ENCODE measurements around the gene RBM20.
A peak's percentile ranks its signal among the peaks of the same experiment; 100 is the strongest.
"Not testable (repeated sequence)": the region's sequence is repeated elsewhere in the genome, so short reads cannot be mapped to it uniquely, and the experiment has no call there.

The RBM20 gene

DNA sequence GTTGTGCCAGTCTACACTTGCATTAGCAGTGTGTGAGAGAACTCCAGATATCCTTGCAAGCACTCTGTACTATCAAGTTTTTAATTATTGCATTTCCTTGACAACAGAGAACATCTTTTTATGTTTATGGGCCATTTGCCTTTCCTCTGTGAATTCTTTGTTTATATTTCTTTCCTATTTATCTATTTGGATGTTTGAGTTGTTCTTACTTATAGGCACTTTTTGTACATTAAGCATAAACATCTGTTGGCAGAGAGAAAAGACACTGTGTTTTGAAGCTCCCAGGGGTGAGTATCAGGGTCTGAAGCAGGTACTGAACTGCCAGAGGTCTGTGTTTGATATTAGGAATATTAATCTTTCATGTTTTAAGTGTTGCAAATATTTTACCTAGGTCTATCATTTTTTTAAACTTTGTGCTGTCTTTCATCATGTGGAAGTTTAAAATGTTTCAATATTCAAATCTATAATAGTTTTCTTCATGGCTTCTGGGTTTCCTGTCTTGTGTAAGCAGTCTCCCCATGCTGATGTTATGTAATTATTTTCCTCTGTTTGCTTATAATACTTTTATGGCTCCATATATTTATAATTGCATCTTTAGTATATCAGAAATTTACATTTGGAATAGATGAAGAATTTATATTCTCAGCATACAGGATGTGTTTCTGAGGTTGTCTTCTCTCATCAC, 209.9 kb downstream of the RBM20 start:
- DNase-seq (ENCODE audit: low read depth in 2 of 2): no peak

DNA sequence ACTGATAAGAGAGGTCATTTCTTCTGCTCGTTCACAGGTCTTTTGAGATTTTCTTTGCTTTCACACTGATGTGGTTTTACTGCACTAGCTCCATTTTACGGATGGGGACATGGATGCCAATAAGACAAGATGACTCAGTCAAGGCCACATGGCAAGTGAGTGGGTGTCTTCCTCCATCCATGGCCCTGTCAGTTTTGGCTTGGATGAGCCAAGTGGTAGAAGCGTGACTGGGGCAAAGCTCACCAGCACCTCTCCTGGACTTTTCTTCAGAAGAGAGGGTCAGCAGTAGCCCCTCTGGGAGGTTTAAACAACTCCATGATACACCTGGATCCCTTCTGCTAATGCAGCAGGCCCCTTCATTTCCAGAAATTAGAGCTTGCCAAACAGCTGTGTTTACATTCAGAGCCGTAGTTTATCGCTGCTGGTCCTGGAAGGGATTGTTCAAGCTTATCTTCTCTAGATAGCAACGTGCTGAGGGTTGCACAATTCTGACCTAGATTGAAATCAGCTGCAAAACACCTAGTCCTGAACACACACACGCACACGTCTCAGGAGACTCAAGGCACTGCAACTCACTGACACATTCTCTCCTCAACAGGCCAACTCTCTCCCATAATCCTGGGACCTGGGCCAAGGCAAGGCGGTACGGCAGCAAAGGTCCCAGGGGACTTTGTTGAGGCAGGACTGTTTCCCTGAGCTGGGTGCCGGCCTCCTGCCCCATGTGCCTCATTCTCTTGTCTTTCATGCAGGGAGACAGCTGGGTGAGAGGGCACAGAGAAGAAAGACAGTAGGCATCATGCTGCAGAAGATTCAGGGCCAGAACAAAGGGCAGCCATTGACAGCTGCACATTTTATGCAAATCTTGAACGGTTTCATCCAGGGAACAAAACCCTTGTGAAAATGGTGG, 213.4 kb downstream of the RBM20 start:
- DNase-seq (ENCODE audit: low read depth in 2 of 2): no peak

DNA sequence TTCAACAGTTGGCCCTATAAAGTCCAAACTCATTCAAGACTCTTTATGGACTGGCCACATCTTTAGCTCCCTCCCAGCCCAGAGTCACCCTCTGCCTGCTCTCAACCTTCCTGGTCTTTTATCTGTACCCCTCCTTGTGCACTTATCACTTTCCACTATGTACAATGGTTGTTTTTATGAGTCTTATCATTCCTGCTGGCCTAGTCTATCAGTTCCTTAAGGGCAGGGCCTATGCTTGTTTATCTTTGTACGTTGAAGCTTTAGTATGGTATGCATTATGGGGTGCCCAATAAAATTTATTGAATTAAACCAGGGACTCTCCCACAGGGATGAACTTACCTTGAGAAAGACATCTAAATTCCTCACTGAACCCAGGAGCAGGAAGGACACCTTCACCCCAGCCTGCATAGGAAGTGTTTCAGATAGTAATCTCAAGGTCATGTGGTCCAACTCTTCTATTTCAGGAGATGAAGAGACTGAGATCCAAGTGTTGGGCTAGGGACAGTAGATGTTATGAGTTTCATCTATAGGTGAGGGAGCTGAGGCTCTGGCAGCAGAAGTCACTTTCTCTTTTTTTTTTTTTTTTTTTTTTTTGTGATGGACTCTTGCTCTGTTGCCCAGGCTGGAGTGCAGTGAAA, 214.3 kb downstream of the RBM20 start:
- DNase-seq (ENCODE audit: low read depth in 2 of 2): no peak

DNA sequence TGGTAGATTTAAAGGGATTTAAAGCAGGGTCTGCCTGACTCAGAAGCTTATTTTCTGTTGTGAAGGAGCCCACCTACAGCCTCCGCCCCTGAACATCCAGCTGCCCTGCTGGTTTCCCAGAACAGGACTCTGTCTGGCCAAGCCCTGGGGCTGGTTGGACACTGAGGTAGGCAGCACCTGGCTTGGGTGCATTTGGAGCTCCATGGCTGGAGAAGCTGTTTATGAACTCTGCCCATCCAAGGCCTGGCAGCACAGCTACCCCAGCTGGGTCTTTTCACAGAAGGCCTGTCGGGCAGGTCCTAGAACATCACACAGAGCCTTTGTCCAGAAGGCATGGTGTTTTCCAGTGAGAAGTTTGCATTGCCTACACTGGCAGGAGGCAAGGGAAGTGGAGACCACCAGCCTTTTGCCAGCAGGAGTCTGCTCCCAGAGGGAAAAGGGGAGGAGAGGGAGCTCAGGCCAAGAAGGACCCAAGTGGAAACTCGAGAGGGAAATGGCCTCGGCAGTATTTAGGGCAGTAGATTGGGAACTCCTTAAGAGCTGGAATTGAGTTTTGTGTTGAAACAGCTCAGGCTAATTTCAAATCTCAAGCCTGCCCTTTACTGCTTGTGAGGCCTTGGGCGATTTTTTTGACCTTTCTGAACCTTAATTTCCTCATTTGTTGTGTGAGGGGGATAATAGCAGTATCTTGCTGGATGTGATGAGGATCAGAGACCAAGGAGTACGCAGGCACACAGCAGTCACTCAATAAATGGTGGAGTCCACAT, 215.3 kb downstream of the RBM20 start:
- DNase-seq (ENCODE audit: low read depth in 2 of 2): no peak

DNA sequence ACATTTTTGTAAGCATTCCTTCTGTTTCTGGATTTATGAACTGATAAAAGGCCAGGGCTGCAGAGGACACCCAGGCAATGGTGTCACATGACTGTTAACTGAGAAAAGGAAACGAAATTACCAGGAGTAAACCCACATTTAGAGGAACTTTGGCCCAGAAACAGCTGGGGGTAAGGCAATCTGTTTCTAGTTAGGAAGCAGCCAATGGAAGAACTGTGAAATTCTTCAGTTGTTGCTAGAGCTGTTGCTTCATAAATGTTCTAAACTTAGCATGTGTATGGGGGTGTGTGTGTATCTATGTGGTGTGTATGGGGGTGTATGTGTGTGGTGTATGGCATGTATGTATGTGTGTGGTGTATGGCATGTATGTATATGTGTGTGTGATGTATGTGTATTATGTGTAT, 215.8 kb downstream of the RBM20 start:
- DNase-seq (ENCODE audit: low read depth in 2 of 2): no peak

DNA sequence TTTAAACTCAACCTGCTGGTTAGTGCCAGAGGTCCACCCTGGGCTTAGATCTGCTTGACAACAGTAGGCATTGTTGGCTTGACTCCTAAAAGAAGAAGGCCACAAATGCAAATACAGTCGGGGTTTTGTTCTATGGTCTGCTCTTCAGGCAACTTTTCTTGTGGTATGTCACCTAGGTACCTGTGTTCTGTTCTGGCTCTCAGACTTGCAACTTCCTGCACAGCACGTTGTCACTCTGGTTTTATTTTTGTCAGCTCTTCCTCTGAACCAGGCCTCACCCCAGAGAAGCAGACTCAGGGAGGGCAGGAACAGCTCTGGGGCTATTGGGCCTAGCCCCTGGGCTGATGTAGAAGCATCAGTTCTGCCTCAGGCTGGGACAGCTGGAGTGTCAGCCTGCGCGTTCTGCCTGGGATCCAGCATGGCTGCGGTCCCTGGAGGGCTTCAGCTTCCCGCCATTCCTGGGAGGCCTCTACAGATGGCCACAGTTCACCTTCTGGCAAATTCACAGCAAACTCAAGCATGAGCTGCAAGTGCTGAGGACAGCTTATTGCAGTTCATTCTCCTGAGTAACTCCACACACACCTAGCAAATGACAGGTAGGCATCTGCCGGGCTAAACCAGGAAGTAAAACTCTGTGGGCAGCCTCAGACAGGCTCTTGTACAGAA, 216.6 kb downstream of the RBM20 start:
- no peak for DNase-seq (ENCODE audit: low read depth in 2 of 2)

DNA sequence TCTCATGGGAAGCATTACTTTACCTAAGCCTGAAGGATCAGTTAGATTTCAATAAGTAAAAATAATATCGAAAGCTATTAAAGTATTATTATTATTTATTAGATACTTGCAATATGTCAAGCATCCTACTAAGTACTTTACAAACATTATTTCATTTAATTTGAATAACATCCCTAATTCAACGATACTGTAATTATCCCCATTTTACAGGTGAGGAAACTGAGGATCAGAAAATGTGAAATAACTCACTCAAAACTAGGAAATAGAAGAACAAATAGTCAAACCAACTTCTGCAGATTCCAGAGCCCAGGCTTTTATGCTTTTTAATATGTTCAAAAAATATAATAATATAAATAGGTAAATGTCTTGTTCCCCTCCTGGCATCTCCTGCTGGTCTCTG, 217.3 kb downstream of the RBM20 start:
- DNase-seq (ENCODE audit: low read depth in 2 of 2): no peak

DNA sequence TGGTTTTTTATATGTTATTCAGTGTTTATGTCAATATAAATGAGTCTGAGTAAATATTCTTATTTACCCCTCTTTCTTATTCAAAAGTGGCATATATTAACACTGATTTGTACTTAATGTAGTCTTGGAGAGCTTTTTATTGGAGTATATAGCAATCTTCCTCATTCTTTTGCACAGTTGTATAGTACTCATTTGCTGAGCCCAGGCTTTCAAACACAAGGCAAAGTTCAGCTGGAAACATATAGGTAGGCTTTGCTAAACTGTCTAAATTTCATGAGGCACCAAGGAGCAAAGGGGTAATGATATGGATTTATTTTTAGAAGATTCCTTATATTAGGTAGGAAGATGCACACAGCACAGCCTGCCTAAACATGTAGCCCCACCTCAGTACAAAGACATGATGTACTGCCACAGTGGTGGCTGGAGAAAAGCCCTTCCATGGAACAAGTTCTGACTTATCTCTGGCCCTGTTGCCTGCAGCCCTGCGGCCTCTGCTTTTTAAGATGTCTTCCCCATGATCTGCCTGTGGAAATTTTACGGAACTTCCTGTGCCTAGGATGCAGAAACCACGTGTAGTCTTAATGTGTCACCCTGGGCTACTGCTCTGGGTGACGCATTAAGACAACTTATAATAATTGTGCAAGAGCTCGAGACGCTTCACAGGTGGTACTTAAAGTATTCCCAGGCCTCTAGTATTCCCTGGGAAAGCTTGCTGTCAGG, 218.0 kb downstream of the RBM20 start:
- DNase-seq (ENCODE audit: low read depth in 2 of 2): no peak

DNA sequence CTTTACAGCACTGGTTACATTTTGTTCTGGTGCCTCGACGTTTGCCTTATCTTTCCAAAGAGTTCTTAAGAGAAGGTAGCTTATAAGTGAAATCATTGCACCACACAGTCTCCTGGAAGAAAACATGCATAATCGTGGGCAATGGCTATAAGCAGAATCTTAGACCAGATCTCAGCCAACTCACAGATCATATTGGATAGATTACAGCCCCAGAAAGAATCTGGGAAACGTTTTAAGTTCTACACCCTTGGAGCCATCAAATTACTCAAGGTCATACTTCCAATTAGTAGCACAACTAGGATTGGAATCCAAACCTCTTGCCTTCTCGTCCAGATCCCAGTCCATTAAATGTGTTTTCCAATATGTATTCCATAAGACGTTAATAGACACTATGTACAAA, 218.8 kb downstream of the RBM20 start:
- no peak for DNase-seq (ENCODE audit: low read depth in 2 of 2)

DNA sequence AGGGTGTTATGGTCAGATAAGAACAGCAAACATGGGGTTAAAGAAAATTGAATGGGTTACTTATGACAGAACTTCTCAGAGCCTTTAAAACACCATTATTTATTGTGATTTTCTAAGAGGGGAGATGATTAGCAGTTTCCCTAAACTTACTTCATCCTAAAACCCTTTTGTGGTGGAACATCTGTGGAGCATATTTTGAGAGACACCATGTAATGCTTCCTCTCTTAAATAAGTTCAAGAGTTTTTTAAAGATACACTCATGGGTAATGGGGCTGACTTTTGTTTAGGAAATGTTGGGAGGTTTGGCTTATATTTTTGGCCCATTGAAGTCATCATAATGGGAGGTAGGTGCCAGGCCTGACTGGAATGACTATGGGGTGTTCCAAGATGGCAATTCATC, 219.2 kb downstream of the RBM20 start:
- DNase-seq (ENCODE audit: low read depth in 2 of 2): no peak

DNA sequence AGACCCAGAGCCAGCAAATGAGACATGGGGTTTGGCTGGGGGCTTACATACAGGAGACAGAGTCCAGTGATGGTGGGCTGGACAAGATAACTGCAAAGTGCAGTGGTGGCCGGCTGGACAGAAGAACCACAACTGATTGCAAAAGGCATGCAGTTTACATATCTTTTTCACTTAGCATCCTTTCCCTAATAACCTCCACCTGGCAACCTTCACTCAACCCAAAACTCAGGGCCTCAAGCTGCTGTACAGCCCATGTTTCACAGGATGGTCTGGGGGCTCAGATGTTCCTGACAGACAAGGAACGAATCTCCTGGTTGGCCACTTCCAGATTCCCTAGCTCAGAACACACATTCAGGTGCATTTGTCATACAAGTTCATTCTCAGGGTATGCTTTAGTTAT, 219.8 kb downstream of the RBM20 start:
- no peak for DNase-seq (ENCODE audit: low read depth in 2 of 2)

DNA sequence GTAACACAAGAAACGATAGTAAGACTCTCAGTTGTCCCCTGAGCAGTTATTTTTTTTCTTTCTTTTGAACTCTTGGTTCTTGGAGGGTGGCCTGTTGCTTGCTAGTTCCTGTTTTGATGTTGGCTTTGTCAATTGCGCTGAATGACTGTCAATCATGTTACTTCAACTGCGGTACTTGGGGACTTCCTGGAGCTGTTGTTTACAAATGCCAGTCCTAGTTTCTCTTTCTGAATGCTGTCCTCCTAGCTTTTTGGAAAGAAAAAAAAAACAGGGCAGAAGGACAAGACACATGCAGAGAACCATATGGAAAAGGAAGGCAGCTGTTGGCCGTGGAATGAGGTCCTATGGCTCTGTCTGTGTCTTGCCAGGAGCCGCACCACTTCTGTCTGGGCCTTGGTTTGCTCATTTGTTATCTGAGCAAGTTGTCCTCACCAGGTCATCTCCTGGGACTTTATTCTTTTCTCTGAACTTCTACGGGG, 220.6 kb downstream of the RBM20 start:
- peak in 1 of 2 donors; percentile 27 for DNase-seq (ENCODE audit: low read depth in 2 of 2)

DNA sequence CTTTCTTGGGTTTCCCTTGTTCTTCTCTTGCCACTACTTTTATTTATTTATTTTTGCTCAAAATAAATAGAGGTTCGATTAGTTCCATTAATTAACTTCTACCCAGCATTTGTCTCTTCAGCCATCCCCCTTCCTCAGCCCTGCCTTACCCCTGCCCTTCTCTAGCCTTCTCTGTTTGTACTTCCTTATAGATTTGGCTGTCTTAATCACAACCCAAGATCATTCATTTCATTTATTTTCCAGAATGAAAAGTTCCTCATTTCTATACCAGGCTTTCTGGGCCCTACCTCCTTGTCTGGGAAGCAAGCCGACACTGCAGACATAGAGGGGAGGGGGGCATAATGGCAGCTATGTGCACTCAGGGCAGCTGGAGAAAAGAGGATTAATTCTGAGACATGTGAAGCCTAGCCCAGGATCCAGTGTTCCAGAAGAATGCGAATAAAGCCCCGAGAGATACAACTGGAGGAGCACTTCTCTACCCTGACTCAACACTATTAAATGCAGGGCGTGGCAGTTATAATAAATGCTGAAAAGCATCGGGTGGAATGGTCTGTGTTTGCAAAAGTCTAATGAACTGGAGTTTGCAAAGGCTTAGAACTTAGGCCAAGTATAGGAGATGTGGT, 221.2 kb downstream of the RBM20 start:
- DNase-seq (ENCODE audit: low read depth in 2 of 2): no peak

DNA sequence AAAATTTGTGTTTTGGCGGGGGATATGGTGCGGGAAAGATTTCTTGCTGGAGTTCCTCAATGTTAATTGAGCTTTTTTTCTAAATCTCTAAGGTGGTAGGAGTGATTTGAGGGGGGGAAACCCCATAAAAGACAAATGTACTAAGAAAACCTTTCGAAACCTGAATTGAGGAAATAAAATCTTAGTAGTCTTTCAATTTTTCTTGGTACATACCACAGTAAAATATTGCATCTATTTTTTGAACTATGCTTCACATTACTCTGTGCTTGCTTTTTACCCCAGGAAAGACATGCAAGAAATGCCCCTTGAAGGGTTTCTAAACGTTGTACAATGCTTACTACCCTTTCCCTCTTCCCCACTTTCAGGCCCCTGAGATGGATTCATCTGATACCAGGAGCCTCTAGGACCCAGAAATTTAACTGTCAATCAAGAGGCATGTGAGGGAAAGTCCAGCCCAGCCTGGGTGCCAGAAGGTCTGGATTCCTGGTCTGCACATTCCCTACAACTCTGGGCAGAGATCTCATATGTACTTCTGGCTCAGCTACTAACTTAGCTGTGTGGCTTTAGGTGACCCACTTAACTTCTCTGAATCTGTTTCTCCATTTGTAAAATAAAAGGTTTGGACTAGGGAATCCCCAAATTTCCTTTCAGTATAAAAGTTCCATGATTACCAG, 221.8 kb downstream of the RBM20 start:
- no peak for DNase-seq (ENCODE audit: low read depth in 2 of 2)

DNA sequence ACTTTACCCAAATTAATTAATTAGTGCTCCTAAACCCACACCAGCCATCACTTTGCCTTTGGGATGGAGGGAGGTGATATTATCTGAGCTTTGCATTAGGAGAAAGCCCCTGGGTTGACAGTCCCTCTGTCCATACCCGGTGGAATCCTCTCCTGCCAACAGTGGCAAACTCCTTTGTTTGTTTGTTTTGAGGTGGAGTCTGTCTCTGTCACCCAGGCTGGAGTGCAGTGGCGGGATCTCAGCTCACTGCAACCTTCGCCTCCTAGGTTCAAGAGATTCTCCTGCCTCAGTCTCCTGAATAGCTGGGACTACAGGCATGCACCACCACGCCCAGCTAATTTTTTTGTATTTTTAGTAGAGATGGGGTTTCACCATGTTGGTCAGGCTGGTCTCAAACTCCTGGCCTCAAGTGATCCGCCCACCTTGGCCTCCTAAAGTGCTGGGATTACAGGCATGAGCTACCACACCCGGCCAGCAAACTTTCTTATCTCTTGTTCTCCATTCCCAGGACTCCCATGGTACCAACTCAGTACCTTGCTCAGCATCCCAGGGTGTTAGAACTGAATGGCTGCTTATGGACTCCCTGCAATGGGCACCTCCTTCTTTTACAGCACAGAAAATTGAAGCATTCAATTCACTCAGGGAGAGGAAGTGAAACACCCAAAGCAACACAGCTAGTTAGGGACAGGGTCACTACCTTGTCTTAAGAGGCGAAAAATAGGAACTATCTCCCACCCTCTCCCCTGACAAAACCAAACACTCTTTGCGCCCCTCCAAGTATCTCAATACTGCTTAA, 223.1 kb downstream of the RBM20 start:
- DNase-seq (ENCODE audit: low read depth in 2 of 2): not testable (repeated sequence)

DNA sequence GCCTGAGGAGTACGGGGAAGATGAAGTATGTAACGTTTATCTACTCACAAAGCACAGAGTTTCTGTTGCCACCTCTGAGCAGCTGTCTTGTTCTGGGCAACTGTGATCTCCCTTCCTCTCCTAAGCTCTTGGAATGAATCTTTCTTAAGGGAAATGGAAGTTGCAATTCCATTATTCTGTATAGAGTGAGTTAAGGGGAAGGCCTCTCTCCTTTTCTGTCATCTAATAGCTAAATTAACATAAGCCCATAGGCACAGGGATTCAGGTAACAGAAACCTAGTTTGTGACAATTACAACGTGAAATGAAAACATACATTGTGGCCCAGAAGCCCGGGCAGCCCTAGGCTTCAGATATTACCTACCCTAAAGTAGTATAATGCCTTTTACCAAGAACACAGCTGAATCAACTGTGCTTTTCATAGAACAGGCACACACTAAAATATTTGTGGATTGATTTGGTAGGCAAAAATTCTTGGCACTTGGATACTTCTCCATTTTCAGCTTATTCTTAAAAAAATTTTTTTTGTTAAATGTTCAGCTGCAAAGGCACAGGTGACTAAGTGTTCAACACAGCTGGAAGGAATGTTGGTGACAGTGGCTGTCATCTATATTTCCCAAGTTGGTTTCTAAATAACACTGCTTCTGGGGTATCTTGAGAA, 223.8 kb downstream of the RBM20 start:
- DNase-seq (ENCODE audit: low read depth in 2 of 2): no peak

DNA sequence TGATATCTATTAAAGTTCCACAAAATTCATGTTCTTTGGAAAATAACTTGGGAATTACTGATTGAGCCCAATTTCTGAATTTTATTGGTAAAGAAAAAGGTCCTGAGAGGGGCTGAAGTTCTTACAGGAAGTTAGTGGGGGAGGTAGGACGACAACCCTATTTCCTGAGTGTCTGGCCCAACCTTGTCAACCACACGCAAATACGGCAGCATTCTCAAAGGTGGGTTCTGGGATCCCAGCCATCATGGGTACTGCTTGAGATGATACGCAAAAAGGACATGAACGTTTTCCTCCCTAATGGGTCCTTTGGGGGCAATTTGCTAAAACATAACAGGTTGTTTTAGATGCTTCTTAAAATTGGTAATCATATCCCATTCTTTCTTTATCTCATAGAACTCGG, 224.8 kb downstream of the RBM20 start:
- no peak for DNase-seq (ENCODE audit: low read depth in 2 of 2)

DNA sequence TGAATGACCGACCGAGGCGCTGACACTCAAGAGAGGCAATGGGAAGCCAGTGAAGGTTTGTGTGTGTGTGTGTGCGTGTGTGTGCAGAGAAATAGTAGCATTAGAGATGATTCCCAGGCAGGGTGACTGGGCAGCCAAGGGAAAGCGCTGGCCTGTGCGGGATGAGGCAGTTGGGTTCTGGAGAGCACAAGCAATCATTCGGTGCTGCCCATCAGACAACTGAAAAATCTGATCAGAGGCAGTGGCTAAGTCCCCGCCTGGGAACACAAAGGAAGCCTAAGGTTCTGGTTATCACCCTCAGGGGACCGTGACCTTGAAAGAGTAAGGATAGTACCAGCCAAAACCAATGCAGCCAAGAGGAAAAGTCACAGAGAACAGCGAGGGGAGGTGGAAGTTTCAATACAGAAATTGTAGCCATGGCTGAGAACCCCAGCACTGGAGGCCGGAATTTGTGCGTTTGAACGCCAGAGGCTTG, 226.7 kb downstream of the RBM20 start:
- DNase-seq (ENCODE audit: low read depth in 2 of 2): no peak
